Upper lobe of left lung (tissue), 6 donors: ENCODE data around the gene S100P. TPM values are rescaled to one million over a fixed set of nuclear protein-coding genes. Genes with fewer than 3 reads are reported as not detected.

Source experiments
- ATAC-seq, 2 donors: fragments of 200-7000 bp; cut with Tn5 transposase; one replicate each; pipeline ENCODE4 v1.9.1; 2022; ENCODE audit warnings: mild to moderate bottlenecking in 2 of 2, moderate library complexity in 2 of 2; ENCODE audit not compliant: low FRiP score in 2 of 2
- DNase-seq, 2 donors: peaks; one replicate each; pipeline ENCODE4 v3.0.0-alpha.2; 2019 to 2020
- H3K27ac ChIP-seq, 4 donors: fragments of 200-600 bp; sonication (generic); one replicate each; pipeline ENCODE4 v1.5.1; 2016 to 2019
- H3K27me3 ChIP-seq, 4 donors: fragments of 200-600 bp; sonication (generic); one replicate each; pipeline ENCODE4 v1.5.1; 2017 to 2019
- H3K36me3 ChIP-seq, 4 donors: fragments of 200-600 bp; sonication (generic); one replicate each; pipeline ENCODE4 v1.5.1; 2016 to 2019
- H3K4me1 ChIP-seq, 4 donors: fragments of 200-600 bp; sonication (generic); one replicate each; pipeline ENCODE4 v1.5.1; 2018 to 2019
- H3K4me3 ChIP-seq, 4 donors: fragments of 200-600 bp; sonication (generic); one replicate each; pipeline ENCODE4 v1.5.1; 2017 to 2019; ENCODE audit warnings: mild to moderate bottlenecking in 2 of 4, moderate library complexity in 1 of 4
- H3K9me3 ChIP-seq, 4 donors: fragments of 200-600 bp; sonication (generic); one replicate each; pipeline ENCODE4 v1.5.1; 2018 to 2019
- EP300 ChIP-seq, 4 donors: sonication (generic); formaldehyde crosslinking; IDR thresholded peaks; one replicate each; pipeline ENCODE4 v1.5.1; 2017; ENCODE audit warnings: antibody characterized with exemption in 4 of 4, control low read depth in 2 of 4
- POLR2A ChIP-seq, 4 donors: fragments of 450-650 bp; IDR thresholded peaks; one replicate each; pipeline ENCODE4 v1.5.1; 2016 to 2017; ENCODE audit warnings: antibody characterized with exemption in 4 of 4, mild to moderate bottlenecking in 2 of 4
- POLR2AphosphoS5 ChIP-seq, 2 donors: sonication (generic); formaldehyde crosslinking; IDR thresholded peaks; one replicate each; pipeline ENCODE4 v1.5.1; 2017; ENCODE audit warnings: antibody characterized with exemption in 2 of 2
- WGBS, 2 donors: methylation state at CpG; one replicate each; pipeline ENCODE4 v1.1.5; 2017 to 2018; 5-methylcytosine and 5-hydroxymethylcytosine counted together
- total RNA-seq, 6 donors: library from RNA; depleted of rRNA in 4 of 6; stranded (reverse); fragments of >200 nt in 4 of 6; gene quantifications; one replicate each; pipeline versions ENCODE4 v1.1.0 to v1.2.1, GENCODE V29; 2016 to 2021
- TF ChIP-seq, protein P1 (sequence below), 6 experiments: fragments of 450-650 bp in 4 of 6; fragments of 200-600 bp in 2 of 6; sonication (generic) in 2 of 6; IDR thresholded peaks; one replicate each; pipeline ENCODE4 v1.5.1; 2016 to 2019; ENCODE audit warnings: antibody characterized with exemption in 6 of 6
- donor health status: DM: no; HTN: no; CAD: no; lungs with moderate emphysema.
- donor health status: DM: no; HTN: yes; CAD: no; lungs with severe emphysema.

S100P gene
- total RNA-seq, 6 donors from 2014 or later = 4.1 to 22.4 (median 13.3) TPM; not detected in 2

DNA sequence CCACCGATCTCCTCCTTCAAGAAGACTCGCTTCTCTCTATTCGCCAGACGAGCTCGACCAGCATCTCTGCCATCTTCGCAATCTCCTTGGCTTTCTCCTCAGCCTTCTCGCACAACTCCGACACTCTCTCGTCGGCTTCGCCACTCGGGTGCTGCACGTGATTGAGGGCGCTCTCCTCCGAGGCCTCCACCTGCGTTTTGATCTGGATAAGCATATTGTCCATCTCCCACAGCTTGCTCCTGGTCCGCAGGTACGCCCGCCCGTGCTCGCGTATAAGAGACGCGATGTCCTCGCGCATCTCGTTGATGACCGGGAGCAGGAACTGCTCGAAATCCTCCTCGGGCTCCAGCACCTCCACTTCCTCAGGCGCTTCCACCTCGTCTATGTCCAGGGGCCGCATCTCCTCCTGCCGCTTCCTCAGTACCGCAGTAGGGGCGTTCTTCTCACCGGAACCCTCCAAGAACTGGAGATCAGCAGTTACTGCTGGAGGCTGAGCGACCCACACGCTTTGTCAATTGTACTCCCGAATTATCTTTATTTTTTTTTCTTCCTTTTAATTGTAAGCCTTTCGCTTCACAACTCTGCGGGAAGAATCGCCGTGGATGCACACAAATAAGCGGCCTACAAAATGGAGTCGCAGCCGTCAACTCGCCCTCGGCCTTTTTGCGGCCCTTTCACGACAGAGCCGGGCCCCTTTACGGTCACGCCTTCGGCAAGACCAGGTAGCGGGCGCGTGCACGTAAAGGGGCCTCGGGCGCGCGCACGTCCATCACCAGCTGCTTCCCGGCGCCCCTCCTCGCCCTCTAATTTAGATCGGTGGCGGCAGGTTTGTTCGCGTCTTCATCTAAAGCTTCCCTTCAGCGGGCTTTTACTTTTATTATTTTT is 15.8 kb downstream of the S100P start, which contains the start of gene MRFAP1L1:
Gene MRFAP1L1, minus strand, starts transcription at position 636 of the 885 bp plus-strand sequence. Its CDS starts 236 bp downstream, at position 400.
- Histone ChIP-seq H3K27me3 (no peaks in the 10 kb centered on the region), H3K27ac (peak within 1 kb of the TSS; percentile 79 to 93 (median 88)), H3K4me3 (peak within 1 kb of the TSS; percentile 58 to 91 (median 76)), H3K4me1 (peaks cover 30 to 45% (median 37%) of the 10 kb centered on the region in 4 donors), H3K9me3 (no peaks in the 10 kb centered on the region), H3K36me3 (peaks cover 0 to 8% (median 0%) of the 10 kb centered on the region in 4 donors)
- TF ChIP-seq EP300 (IDR thresholded peaks at IDR 0.05) = peak in 1 of 4 donors; percentile 29
- TF ChIP-seq, protein P1, sequence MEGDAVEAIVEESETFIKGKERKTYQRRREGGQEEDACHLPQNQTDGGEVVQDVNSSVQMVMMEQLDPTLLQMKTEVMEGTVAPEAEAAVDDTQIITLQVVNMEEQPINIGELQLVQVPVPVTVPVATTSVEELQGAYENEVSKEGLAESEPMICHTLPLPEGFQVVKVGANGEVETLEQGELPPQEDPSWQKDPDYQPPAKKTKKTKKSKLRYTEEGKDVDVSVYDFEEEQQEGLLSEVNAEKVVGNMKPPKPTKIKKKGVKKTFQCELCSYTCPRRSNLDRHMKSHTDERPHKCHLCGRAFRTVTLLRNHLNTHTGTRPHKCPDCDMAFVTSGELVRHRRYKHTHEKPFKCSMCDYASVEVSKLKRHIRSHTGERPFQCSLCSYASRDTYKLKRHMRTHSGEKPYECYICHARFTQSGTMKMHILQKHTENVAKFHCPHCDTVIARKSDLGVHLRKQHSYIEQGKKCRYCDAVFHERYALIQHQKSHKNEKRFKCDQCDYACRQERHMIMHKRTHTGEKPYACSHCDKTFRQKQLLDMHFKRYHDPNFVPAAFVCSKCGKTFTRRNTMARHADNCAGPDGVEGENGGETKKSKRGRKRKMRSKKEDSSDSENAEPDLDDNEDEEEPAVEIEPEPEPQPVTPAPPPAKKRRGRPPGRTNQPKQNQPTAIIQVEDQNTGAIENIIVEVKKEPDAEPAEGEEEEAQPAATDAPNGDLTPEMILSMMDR (IDR thresholded peaks at IDR 0.05) = peak in 1 of 6 experiments; percentile 9
- peak; percentile 54 to 94 for TF ChIP-seq POLR2AphosphoS5 (IDR thresholded peaks at IDR 0.05)
- TF ChIP-seq POLR2A (IDR thresholded peaks at IDR 0.05) = peak in 3 of 4 donors; percentile 15 to 66 (median 25)
- WGBS, 2 donors = 0 to 1% methylated on average over 70 to 72 of the region's 72 CpGs
- ATAC-seq (peak; percentile 98 to 99), DNase-seq (peak; percentile 96 to 97)

DNA sequence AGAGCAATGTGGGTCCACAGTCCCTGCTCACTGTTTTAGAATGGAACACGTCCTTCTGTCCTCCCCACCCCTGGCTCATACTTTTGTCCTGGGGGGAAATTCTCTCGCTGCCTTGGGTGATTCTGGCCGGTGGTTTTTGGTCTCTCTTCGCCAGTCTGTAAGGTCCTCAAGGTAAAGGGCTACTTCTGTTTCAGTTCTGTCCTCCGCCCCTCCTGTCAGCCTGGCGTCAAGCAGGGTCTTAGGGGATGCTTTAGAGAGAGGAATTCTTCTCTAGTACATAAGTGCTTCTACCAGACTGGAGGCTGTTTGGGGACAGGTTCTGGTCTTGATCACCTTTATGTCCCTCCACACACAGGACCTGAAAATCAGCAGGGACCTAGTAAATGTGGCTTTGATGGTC is 16.6 kb downstream of the S100P start:
- no peak for DNase-seq
- H3K4me1 ChIP-seq = peaks cover 30 to 46% (median 37%) of the 10 kb centered on the region in 4 donors
- H3K36me3 ChIP-seq = peaks cover 0 to 8% (median 0%) of the 10 kb centered on the region in 4 donors
- H3K9me3 ChIP-seq = no peaks in the 10 kb centered on the region
- peak overlapping the region; percentile 19 to 80 (median 64) for H3K4me3 ChIP-seq
- peak overlapping the region; percentile 79 to 93 (median 88) for H3K27ac ChIP-seq
- no peak for TF ChIP-seq POLR2A (IDR thresholded peaks at IDR 0.05)
- TF ChIP-seq, protein P1 (IDR thresholded peaks at IDR 0.05) = no peak
- TF ChIP-seq POLR2AphosphoS5 (IDR thresholded peaks at IDR 0.05) = no peak
- TF ChIP-seq EP300 (IDR thresholded peaks at IDR 0.05) = no peak
- 3 to 11% methylated on average over 6 of the region's 6 CpGs for WGBS, 2 donors
- H3K27me3 ChIP-seq = no peaks in the 10 kb centered on the region
- ATAC-seq = peak in 1 of 2 donors; percentile 3

DNA sequence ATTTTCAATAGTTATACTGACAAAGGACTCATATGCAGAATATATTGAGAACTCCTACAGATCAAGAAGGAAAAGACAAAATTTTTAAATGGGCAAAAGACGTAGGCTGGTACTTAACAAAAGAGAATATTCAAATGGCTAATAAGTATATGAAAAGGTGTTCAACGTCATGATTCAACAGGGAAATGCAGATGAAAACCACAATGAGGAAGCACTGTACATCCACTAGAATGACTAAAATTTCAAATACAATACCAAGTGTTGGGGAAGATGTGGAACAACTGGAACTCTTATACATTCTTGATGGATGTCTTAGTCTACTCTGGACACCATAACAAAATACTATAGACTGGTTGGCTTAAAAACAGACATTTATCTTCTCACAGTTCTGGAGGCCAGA is 17.3 kb downstream of the S100P start:
- H3K9me3 ChIP-seq = no peaks in the 10 kb centered on the region
- H3K4me1 ChIP-seq = peaks cover 32 to 46% (median 40%) of the 10 kb centered on the region in 4 donors
- H3K27ac ChIP-seq = no peak overlapping the region
- DNase-seq (no peak), ATAC-seq (no peak)
- WGBS, 2 donors = 70 to 82% methylated on average over 2 of the region's 2 CpGs
- H3K4me3 ChIP-seq = no peak overlapping the region
- H3K36me3 ChIP-seq = peaks cover 0 to 8% (median 0%) of the 10 kb centered on the region in 4 donors
- TF ChIP-seq EP300 (IDR thresholded peaks at IDR 0.05) (no peak), POLR2A (IDR thresholded peaks at IDR 0.05) (no peak), POLR2AphosphoS5 (IDR thresholded peaks at IDR 0.05) (no peak)
- TF ChIP-seq, protein P1 (IDR thresholded peaks at IDR 0.05) = no peak
- H3K27me3 ChIP-seq = no peaks in the 10 kb centered on the region

- ATAC-seq (no peak), DNase-seq (no peak)
- WGBS, 2 donors = 81 to 89% methylated on average over 1 of the region's 1 CpG
- H3K27me3 ChIP-seq = no peaks in the 10 kb centered on the region
- no peak overlapping the region for H3K27ac ChIP-seq
- peaks cover 22 to 37% (median 25%) of the 10 kb centered on the region in 4 donors for H3K4me1 ChIP-seq
- TF ChIP-seq POLR2A (IDR thresholded peaks at IDR 0.05) (no peak), POLR2AphosphoS5 (IDR thresholded peaks at IDR 0.05) (no peak), EP300 (IDR thresholded peaks at IDR 0.05) (no peak)
- TF ChIP-seq, protein P1 (IDR thresholded peaks at IDR 0.05) = no peak
- no peaks in the 10 kb centered on the region for H3K36me3 ChIP-seq
- no peaks in the 10 kb centered on the region for H3K9me3 ChIP-seq
- H3K4me3 ChIP-seq = no peak overlapping the region
These were observed 21.3 kb downstream of the S100P start for GRCh38 chr4:6714954-6715353.
